22Rv1 (cell line): ENCODE measurements around the gene BBS1.
"Not testable (repeated sequence)": the region's sequence is repeated elsewhere in the genome, so short reads cannot be mapped to it uniquely, and the experiment has no call there.

ENCODE experiments used
- H3K27ac ChIP-seq: fragments of 450-650 bp; 2 replicates; pipeline ENCODE4 v1.5.1; 2017
- CTCF ChIP-seq: fragments of 450-650 bp; IDR thresholded peaks from 2 replicates; pipeline ENCODE4 v1.5.1; 2017; ENCODE audit warnings: mild to moderate bottlenecking
- ZFX ChIP-seq: fragments of 450-650 bp; IDR thresholded peaks from 2 replicates; pipeline ENCODE4 v1.6.1; 2017; ENCODE audit warnings: antibody characterized with exemption, borderline replicate concordance

The BBS1 gene

DNA sequence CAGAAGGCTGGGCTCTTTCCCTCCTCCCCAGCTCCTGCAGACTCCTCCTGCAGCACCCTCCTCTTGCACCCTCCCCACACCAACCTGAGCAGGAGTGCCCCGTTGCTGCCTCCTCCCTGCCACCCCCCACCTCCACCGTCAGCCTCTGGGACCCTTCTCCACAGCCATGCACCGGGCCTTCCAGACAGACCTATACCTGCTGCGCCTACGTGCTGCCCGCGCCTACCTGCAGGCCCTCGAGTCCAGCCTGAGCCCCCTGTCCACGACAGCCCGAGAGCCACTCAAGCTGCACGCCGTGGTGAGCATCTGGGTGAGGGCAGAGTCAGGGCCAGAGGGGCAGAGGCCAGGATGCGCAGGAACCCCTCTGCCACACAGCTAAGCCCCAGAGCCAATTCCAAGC, 19.2 kb downstream of the BBS1 start:
- no peak for TF ChIP-seq ZFX
- TF ChIP-seq CTCF, result no peak
- H3K27ac ChIP-seq, result no peak overlapping the region

DNA sequence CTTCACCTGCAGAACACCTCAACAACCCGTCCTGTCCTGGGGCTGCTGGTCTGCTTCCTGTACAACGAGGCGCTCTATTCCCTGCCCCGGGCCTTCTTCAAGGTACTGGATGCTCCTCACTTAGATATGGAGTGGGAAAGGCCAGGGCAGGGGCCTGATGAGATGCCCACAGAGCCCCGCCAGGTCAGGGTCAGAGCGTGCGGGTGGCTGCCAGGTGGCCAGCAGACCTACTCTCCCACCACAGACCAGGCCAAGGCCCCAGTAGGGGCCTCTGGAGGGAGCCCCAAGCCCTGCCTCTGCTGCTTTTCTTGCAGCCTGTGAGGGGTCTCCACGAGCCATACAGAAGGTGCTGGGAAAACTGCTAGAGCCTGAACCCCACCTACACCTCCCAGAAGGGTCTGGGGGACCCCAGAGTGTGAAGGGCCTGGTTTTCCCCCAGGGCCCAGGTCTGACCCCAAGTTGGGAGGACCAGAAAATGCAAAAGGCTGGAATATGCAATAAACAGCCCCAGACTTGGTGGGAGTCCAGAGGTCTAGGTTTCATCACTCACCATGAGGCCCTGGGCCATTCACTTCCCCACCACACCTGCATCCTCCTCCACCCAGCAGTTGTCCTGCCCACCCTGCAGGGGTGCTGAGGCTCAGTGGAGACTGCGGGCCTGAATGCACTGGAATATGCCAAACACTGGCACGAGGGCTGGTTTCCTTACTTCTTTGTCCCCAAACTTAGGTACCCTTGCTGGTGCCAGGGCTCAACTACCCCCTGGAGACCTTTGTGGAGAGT, 20.7 kb downstream of the BBS1 start:
- no peak overlapping the region for H3K27ac ChIP-seq
- TF ChIP-seq CTCF, result no peak
- no peak for TF ChIP-seq ZFX

GRCh38 chr11:66531841-66532240, 21.4 kb downstream of the BBS1 start:
- H3K27ac ChIP-seq, result no peak overlapping the region
- TF ChIP-seq ZFX (no peak), CTCF (no peak)

DNA sequence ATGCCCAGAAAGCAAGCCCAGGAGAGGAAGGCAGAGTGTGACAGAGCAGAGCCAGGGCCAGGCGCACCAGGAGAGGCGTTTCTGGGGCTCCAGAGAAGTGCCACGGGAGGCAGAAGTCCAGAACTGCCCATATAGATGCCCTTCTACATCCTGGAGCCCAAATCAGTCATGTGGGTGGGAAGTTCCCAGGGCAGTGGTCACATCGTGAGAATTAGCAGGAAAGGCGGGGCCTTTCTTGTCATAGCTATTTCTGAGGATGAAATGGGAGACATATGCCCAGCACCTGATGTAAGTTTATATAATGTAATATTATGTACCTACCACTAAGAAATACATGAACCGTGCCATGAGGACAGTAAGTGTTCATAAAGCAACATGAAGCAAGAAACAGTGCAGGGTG, 22.3 kb downstream of the BBS1 start:
- no peak overlapping the region for H3K27ac ChIP-seq
- TF ChIP-seq ZFX (no peak), CTCF (no peak)

- TF ChIP-seq CTCF, result no peak
- no peak for TF ChIP-seq ZFX
- no peak overlapping the region for H3K27ac ChIP-seq
Observed at GRCh38 chr11:66539170-66539869, 28.9 kb downstream of the BBS1 start.

DNA sequence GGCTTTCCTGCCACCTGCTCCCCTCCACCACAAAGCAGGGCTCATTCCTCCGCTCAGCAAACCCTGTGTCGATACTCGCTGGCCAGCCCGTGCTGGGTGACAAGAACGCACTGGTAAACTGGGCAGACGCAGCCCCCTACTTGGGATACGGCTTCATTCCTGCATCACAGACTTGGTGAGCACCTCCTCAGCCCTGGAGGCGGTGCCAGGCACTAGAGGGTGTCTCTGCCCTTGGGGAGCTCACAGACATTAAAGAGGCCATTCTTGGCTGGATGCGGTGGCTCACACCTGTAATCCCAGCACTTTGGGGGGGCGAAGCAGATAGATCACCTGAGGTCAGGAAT, 29.4 kb downstream of the BBS1 start:
- TF ChIP-seq ZFX, result no peak
- TF ChIP-seq CTCF, result no peak
- H3K27ac ChIP-seq, result no peak overlapping the region

DNA sequence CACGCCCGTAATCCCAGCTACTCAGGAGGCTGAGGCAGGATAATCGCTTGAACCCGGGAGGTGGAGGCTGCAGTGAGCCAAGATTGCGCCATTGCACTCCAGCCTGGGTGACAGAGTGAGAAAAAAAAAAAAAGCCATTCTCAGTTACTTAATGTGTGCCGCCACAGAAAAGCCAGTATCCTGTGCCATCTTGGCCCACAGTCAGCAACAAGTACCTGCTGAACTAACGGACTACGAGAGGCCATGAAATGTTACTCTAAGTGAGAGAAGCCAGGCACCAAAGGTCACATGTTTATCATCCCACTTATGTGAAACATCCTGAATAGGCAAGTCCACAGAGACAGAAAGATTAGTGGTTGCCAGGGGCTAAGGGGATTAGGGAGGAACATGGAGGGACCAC, 30.2 kb downstream of the BBS1 start:
- H3K27ac ChIP-seq, result not testable (repeated sequence)
